Common myeloid progenitor, CD34-positive (primary cell): Measurements from ENCODE around the gene ABLIM1.

Experiments used
- CTCF ChIA-PET: fragments of 350-600 bp; sonication (Branson Sonifier 250); formaldehyde crosslinking; loops from one replicate; lab custom pipeline; 2021; ENCODE audit warnings: antibody characterized with exemption; lab: Charles Lee
- POLR2A ChIA-PET: fragments of 350-600 bp; sonication (Branson Sonifier 250); formaldehyde crosslinking; loops from one replicate; lab custom pipeline; 2021; ENCODE audit warnings: antibody characterized with exemption; lab: Charles Lee
- DNase-seq, 3 donors: peaks; one replicate each; pipeline versions ENCODE4 v3.0.0 to v3.0.0-alpha.2; 2013
- H3K27ac ChIP-seq, 2 experiments: 1 replicate in 1 of 2; 2 replicates in 1 of 2; pipeline ENCODE4 v1.7.0; 2013; ENCODE audit warnings: inconsistent platforms in 2 of 2, low read length in 2 of 2, mild to moderate bottlenecking in 2 of 2, low read depth in 1 of 2, moderate library complexity in 1 of 2; ENCODE audit not compliant: severe bottlenecking in 2 of 2, insufficient read depth in 1 of 2, poor library complexity in 1 of 2
- H3K27me3 ChIP-seq, 5 experiments: replicated peaks in 2 of 5; 1 replicate in 3 of 5; 2 replicates in 2 of 5; pipeline versions ENCODE4 v1.6.1 to v1.7.0; 2013; ENCODE audit warnings: low read length in 4 of 5, mild to moderate bottlenecking in 2 of 5, moderate library complexity in 2 of 5, inconsistent platforms in 1 of 5; ENCODE audit not compliant: insufficient read depth in 5 of 5, control insufficient read depth in 4 of 5
- H3K36me3 ChIP-seq, 4 experiments: 1 replicate in 2 of 4; 2 replicates in 2 of 4; pipeline versions ENCODE4 v1.6.1 to v1.7.0; 2013; ENCODE audit warnings: low read length in 3 of 4, control low read depth in 1 of 4, mild to moderate bottlenecking in 1 of 4; ENCODE audit not compliant: control insufficient read depth in 4 of 4, insufficient read depth in 4 of 4
- H3K4me1 ChIP-seq, 4 experiments: 1 replicate in 3 of 4; 2 replicates in 1 of 4; pipeline versions ENCODE4 v1.6.1 to v1.7.1; 2013; ENCODE audit warnings: low read length in 3 of 4, mild to moderate bottlenecking in 3 of 4, control low read depth in 1 of 4, inconsistent platforms in 1 of 4, moderate library complexity in 1 of 4; ENCODE audit not compliant: control insufficient read depth in 4 of 4, insufficient read depth in 4 of 4; ENCODE audit errors: control extremely low read depth in 1 of 4
- H3K4me3 ChIP-seq, 7 experiments: 1 replicate in 4 of 7; 2 replicates in 3 of 7; pipeline versions ENCODE4 v1.5.1 to v1.7.0; 2013; ENCODE audit warnings: mild to moderate bottlenecking in 7 of 7, low read length in 6 of 7, moderate library complexity in 6 of 7, inconsistent platforms in 2 of 7, low read depth in 2 of 7, control low read depth in 1 of 7; ENCODE audit not compliant: insufficient read depth in 4 of 7, control insufficient read depth in 1 of 7; ENCODE audit errors: extremely low read depth in 1 of 7
- H3K9me3 ChIP-seq, 5 experiments: 1 replicate in 4 of 5; 2 replicates in 1 of 5; pipeline versions ENCODE4 v1.6.1 to v1.7.1; 2013; ENCODE audit warnings: low read length in 4 of 5, mild to moderate bottlenecking in 2 of 5, inconsistent platforms in 1 of 5, low read depth in 1 of 5, moderate library complexity in 1 of 5; ENCODE audit not compliant: control insufficient read depth in 4 of 5, insufficient read depth in 2 of 5; ENCODE audit errors: control extremely low read depth in 1 of 5
- WGBS: methylation state at CpG from one replicate; pipeline ENCODE4 v1.1.5; 2013; ENCODE audit not compliant: insufficient coverage; 5-methylcytosine and 5-hydroxymethylcytosine counted together

ABLIM1 gene

GRCh38 chr10:114481055-114481454 lies 177.0 kb downstream of the ABLIM1 start:
- DNase-seq = no peak
- Histone ChIP-seq H3K36me3 (peaks cover 17 to 27% (median 22%) of the 10 kb centered on the region in 4 experiments), H3K27ac (no peak overlapping the region), H3K4me3 (no peak overlapping the region), H3K27me3 (no peaks in the 10 kb centered on the region), H3K9me3 (peaks cover 0 to 6% (median 2%) of the 10 kb centered on the region in 5 experiments), H3K4me1 (peaks cover 0 to 2% (median 0%) of the 10 kb centered on the region in 4 experiments)
- WGBS = 93% methylated on average over 2 of the region's 3 CpGs
- CTCF ChIA-PET = interaction anchor here (3.0 kb wide), 1 partner anchor 11 kb away, joined by 18 read pairs; no protein-coding TSS in a partner anchor
- POLR2A ChIA-PET = no interaction called here

- peaks cover 0 to 2% (median 0%) of the 10 kb centered on the region in 4 experiments for H3K4me1 ChIP-seq
- peaks cover 0 to under 1% (median 0%) of the 10 kb centered on the region in 5 experiments for H3K9me3 ChIP-seq
- no peak for DNase-seq
- no peak overlapping the region for H3K27ac ChIP-seq
- peaks cover 6 to 17% (median 13%) of the 10 kb centered on the region in 4 experiments for H3K36me3 ChIP-seq
- ChIA-PET POLR2A (no interaction called here), CTCF (interaction anchor here (3.0 kb wide), 1 partner anchor 10 kb away, joined by 18 read pairs; no protein-coding TSS in a partner anchor)
- WGBS = 100% methylated on average over 1 of the region's 1 CpG
- H3K27me3 ChIP-seq = no peaks in the 10 kb centered on the region
- H3K4me3 ChIP-seq = no peak overlapping the region
These were observed 178.2 kb downstream of the ABLIM1 start for GRCh38 chr10:114479836-114480235.

DNA sequence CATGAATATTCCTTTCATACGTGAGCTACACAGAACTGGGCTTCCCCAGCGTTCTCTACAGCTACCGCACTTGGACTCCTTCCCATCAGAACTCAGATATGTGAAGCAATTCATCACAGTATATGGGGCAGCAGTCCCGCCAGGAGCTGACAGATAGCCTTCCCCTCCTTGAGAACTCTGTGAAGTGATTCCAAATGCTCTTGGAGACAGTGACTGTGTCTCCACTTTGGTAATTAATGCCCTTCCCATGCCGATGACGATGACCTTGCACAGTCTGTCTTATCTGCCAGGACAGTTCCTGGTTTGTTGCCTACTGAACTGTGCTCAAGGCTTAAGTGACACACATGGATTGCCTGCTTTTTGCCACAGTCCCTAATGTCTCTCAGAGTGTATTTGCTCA lies 178.8 kb downstream of the ABLIM1 start:
- peaks cover 4 to 13% (median 9%) of the 10 kb centered on the region in 4 experiments for H3K36me3 ChIP-seq

GRCh38 chr10:114478281-114478680 lies 179.8 kb downstream of the ABLIM1 start:
- peaks cover 0 to 2% (median 0%) of the 10 kb centered on the region in 4 experiments for H3K4me1 ChIP-seq
- H3K27ac ChIP-seq = no peak overlapping the region
- CTCF ChIA-PET = interaction anchor here (1.6 kb wide), 1 partner anchor 9 kb away, joined by 4 read pairs; no protein-coding TSS in a partner anchor
- peaks cover 4 to 10% (median 5%) of the 10 kb centered on the region in 4 experiments for H3K36me3 ChIP-seq
- no peak for DNase-seq
- H3K27me3 ChIP-seq = no peaks in the 10 kb centered on the region
- no peaks in the 10 kb centered on the region for H3K9me3 ChIP-seq
- POLR2A ChIA-PET = interaction anchor here (1.5 kb wide), 1 partner anchor 14 kb away, joined by 3 read pairs; no protein-coding TSS in a partner anchor
- WGBS = 100% methylated on average over 1 of the region's 2 CpGs
- H3K4me3 ChIP-seq = no peak overlapping the region

More for the DNA sequence above, 178.8 kb downstream of the ABLIM1 start:
- ChIA-PET POLR2A (interaction anchor here (0.6 to 1.5 kb wide), 2 partner anchors 13 to 493 kb away, joined by 3 read pairs; no protein-coding TSS in a partner anchor), CTCF (interaction anchor here (0.6 to 3.0 kb wide), 2 partner anchors 9 to 47 kb away, joined by 3 to 18 read pairs; no protein-coding TSS in a partner anchor)
- Histone ChIP-seq H3K4me3 (no peak overlapping the region), H3K4me1 (peaks cover 0 to 2% (median 0%) of the 10 kb centered on the region in 4 experiments), H3K9me3 (no peaks in the 10 kb centered on the region), H3K27ac (no peak overlapping the region), H3K27me3 (no peaks in the 10 kb centered on the region)
- whole genome bisulfite sequencing = 75% methylated on average over 6 of the region's 6 CpGs
- no peak for DNase-seq

DNA sequence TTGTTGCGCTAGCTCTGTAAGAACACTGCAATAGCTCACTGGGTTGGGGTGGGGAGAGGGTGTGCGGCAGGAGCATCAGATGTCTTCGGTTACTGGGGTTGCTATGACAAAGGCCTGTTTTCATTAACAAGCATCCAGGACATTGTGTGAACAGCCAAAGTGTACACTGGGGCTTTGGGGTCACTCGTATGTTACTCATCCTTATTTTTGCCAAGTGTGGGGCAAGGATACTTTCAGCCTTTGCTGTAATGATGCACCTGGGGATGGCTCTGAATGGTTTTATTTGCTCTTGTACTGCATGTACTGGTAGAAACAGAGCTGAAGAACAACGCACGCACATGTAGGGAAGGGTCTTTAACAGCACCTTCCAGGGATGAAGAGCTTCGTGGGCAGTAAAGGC lies 180.8 kb downstream of the ABLIM1 start:
- 100% methylated on average over 6 of the region's 7 CpGs for WGBS
- H3K36me3 ChIP-seq = peaks cover under 1 to 10% (median 9%) of the 10 kb centered on the region in 4 experiments
- CTCF ChIA-PET = interaction anchor here (1.6 kb wide), 1 partner anchor 10 kb away, joined by 4 read pairs; no protein-coding TSS in a partner anchor
- no peak for DNase-seq
- no peak overlapping the region for H3K27ac ChIP-seq
- H3K4me3 ChIP-seq = no peak overlapping the region
- POLR2A ChIA-PET = interaction anchor here (0.6 kb wide), 1 partner anchor 380 kb away, joined by 3 read pairs; no protein-coding TSS in a partner anchor
- no peaks in the 10 kb centered on the region for H3K27me3 ChIP-seq
- no peaks in the 10 kb centered on the region for H3K9me3 ChIP-seq
- H3K4me1 ChIP-seq = no peaks in the 10 kb centered on the region

DNA sequence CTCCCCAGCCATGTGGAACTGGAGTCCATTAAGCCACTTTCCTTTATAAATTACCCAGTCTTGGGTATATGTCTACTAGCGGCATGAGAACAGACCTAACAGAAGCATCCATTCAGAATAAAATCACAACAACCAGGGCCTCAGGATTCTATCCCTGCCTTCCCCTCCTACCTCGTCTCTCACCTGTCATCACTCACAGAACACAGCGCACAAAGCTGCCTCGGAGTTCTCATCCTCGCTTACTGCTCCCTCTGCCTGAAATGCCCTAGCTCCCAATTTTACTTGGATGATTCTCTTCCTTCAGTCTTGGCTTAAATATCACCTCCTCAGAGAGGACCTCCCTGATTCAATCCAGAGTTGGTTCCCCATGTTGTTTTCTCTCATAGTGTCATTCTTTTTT lies 183.1 kb downstream of the ABLIM1 start:
- no peak overlapping the region for H3K4me3 ChIP-seq
- WGBS = 100% methylated on average over 5 of the region's 5 CpGs
- H3K4me1 ChIP-seq = peaks cover 0 to 3% (median 2%) of the 10 kb centered on the region in 4 experiments
- CTCF ChIA-PET = interaction anchor here (1.2 to 1.6 kb wide), 3 partner anchors 35 to 71 kb away, joined by 4 to 5 read pairs (median 4); no protein-coding TSS in a partner anchor
- H3K9me3 ChIP-seq = no peaks in the 10 kb centered on the region
- DNase-seq = no peak
- POLR2A ChIA-PET = interaction anchor here (0.6 kb wide), 1 partner anchor 72 kb away, joined by 3 read pairs; no protein-coding TSS in a partner anchor
- H3K27ac ChIP-seq = no peak overlapping the region
- peaks cover 0 to 14% (median 6%) of the 10 kb centered on the region in 4 experiments for H3K36me3 ChIP-seq
- H3K27me3 ChIP-seq = no peaks in the 10 kb centered on the region

DNA sequence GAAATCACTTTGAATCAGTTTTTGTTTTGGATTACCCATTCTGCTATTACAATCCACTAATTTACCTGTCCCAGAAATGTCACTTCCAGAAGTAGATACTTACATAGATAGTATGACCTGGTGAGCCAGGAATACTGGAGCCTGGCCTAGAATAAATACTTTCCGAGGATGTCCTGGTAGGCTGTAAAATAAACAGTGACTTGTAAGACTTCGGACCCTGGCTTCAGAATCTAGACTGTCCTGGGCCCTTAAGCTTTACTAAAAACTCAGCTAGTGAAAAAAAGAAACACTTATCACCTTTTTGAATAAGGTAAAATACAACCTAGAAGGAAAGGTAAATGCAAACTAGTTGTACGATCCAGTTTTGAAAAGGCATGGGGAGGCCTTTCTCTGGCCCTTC lies 184.3 kb downstream of the ABLIM1 start:
- Histone ChIP-seq H3K9me3 (no peaks in the 10 kb centered on the region), H3K36me3 (peaks cover 2 to 21% (median 10%) of the 10 kb centered on the region in 4 experiments), H3K4me3 (no peak overlapping the region), H3K4me1 (peaks cover 0 to 3% (median 2%) of the 10 kb centered on the region in 4 experiments), H3K27ac (no peak overlapping the region), H3K27me3 (no peaks in the 10 kb centered on the region)
- ChIA-PET CTCF (interaction anchor here (0.7 to 1.8 kb wide), 9 partner anchors 8 to 312 kb away, joined by 3 to 4 read pairs (median 3); no protein-coding TSS in a partner anchor), POLR2A (no interaction called here)
- 93% methylated on average over 3 of the region's 3 CpGs for WGBS
- no peak for DNase-seq
